ENCODE results near the gene ZEB2.

The ZEB2 gene

DNA sequence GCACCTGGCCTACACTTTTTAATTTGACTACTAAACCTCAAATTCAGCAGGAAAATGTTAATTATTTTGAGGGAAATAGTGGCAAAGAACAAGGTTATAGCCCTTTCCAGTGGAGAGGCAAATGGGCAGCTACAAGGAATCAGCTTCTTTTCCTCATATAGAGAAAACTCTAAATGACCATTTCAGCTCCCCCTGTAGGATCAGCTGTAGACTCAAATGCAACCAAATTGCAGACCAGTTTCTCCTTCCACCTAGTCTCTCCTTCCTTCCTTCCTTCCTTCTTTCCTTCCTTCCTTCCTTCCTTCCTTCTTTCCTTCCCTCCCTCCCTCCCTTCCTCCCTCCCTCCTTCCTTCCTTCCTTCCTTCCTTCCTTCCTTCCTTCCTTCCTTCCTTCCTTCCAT is 158.2 kb downstream of the ZEB2 start:
- no peak for DNase-seq (ENCODE audit: low read depth in 1 of 2, low spot score in 1 of 2)

GRCh38 chr2:144359684-144360083 is 160.2 kb downstream of the ZEB2 start:
- no peak for DNase-seq (ENCODE audit: low read depth in 1 of 2, low spot score in 1 of 2)

DNA sequence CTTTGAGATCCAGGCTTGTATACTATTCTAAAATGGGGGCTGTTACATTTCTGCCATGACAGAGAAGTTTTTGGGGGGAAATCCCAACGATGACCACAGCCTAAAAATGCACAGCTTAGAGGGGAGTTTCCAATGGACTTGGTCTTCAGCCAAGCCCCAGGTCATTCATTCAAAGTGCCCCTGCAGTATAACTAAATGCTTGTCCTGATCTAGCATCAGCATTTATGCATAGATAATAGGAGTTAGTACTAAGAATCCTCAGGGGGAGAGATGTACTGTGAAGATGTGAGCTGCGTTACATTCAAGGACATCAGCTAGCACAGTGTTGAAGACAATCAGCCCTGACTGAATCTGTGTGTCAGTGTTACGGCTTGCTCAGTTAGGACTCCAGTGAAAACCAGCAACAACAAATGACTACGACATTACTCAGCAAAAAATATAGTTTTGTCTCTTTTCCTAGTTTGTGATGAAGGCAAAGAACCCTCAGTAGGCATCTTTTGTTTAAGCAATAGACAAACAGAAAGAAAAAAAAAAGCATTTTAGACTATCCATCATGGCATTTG is 160.9 kb downstream of the ZEB2 start:
- no peak for DNase-seq (ENCODE audit: low read depth in 1 of 2, low spot score in 1 of 2)

GRCh38 chr2:144358374-144358964 is 161.4 kb downstream of the ZEB2 start:
- DNase-seq (ENCODE audit: low read depth in 1 of 2, low spot score in 1 of 2), result no peak

DNA sequence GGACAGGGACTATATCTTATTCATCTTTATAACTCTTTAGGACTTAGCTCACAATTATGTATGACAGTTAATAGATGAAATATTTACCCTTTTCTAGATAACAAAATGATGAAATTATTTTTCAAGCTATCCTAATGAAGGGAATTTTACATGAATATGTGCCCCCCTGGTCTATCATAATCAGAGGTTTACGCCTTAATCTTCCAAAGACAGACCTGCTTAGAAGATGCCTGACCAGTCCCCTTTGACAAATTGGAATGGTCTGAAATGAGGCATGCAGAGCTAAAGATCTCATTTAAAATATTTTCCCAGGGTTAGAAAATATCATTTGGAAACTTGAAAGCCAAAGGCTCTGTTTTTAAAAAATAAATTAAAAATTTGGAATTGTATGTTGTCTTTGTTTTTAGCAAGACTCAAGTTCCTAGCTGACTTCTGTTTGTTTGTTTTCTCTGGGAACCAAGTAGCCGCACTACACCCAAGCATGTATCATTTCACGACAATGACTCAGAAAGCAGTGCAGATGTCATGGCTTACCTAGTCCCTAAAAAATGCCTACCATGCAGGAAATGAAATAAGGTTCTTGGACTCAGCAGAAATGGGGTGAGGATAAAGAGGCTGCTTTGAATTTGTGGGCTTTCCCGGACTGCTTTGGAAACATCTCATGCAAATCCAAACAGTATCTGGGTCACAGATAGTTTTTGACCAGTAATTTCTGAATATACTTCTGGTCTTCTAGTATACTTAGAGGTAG is 162.1 kb downstream of the ZEB2 start:
- DNase-seq (ENCODE audit: low read depth in 1 of 2, low spot score in 1 of 2), result no peak

GRCh38 chr2:144356402-144356801 is 163.5 kb downstream of the ZEB2 start:
- DNase-seq (ENCODE audit: low read depth in 1 of 2, low spot score in 1 of 2), result no peak

- DNase-seq (ENCODE audit: low read depth in 1 of 2, low spot score in 1 of 2), result no peak
Measured at GRCh38 chr2:144354953-144355352, 165.0 kb downstream of the ZEB2 start.

- no peak for DNase-seq (ENCODE audit: low read depth in 1 of 2, low spot score in 1 of 2)
Measured at GRCh38 chr2:144351687-144352086, 168.2 kb downstream of the ZEB2 start.

DNA sequence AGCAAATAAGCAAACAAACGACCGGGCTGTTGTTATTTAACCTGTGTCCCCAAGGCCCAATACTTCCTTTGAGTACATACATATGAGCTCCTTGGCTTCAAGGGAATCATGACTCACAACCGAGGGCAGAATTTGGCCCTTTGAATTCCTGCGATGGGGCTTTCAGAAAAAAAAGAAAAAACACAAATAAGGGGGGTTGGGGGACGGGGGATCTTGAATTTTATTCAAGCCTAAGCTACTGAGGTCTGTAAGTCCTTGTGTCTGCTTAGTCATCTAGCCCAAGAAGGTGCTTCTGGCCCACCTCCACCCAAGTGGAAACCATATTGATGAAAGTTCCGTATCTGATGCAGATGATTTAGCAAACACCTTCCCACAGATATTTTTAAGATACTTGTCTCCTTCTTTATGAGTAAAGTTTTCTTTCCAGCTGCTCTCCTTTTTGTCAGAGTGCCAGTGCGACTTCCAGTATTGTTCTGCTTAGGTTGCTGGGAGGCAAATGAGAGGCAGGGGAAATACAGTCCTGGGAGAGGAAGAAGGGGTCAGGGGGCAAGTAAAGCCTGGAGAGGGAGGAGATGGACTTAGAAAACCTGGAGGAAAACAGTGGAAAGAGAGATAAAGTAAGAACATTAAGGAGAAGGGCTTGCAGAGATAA is 169.6 kb downstream of the ZEB2 start:
- no peak for DNase-seq (ENCODE audit: low read depth in 1 of 2, low spot score in 1 of 2)

DNA sequence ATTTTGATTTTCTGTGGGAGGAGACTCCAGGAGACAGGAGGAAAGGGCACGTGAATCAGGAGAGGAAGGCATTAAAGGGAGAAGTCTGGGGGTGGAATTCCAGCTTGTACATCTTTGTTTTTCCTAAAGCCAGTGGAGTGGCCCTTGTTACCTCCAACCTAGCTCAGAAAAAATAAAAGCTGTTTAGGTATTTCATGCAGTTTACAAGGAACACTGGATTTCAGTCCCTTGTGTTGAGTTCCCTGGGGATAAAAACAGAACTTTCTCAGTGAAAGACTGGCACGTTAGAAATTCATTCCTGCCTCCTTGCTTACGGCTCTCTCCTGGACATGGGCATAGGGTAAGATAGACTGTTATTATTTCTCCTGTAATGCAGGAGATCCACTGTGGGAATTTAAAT is 170.2 kb downstream of the ZEB2 start:
- no peak for DNase-seq (ENCODE audit: low read depth in 1 of 2, low spot score in 1 of 2)

DNA sequence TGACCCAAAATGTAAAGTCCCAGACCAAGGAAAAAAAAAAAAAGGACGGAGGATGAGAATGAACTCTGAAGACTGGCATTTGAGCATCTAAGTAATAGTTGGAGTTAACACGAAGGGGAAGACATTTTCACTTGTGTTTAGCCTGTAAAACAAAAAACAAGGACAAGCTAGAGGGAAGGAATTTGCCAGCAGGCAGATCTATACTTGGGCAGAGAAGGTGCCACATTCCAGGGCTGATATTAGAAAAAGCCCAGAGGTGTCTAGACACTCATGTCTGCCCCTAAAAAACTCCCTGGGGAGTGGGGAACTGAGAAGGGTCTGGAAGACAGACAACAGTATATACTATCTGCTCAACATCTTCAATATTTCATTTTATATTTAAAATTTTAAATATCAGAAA is 171.1 kb downstream of the ZEB2 start:
- DNase-seq (ENCODE audit: low read depth in 1 of 2, low spot score in 1 of 2), result no peak

DNA sequence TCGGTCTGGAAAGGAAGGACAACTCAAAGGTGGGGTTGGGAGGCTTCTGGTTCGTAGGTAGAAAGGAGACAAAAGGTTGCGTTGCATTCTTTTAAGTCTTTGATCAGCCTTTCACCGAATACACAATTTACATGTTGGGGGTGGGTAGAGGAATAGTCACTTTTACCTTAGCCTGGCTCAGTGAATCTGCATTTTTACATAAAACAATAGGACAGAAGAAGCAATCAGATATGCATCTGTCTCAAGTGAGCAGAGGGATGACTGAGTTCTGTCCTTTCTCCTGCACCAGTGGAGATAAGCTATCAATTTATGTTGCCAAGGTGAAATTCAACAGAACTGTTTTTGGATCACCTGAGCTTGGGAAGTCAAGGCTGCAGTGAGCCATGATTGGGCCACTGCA is 173.7 kb downstream of the ZEB2 start:
- DNase-seq (ENCODE audit: low read depth in 1 of 2, low spot score in 1 of 2), result no peak

- DNase-seq (ENCODE audit: low read depth in 1 of 2, low spot score in 1 of 2), result no peak
Measured at GRCh38 chr2:144343145-144343544, 176.8 kb downstream of the ZEB2 start.

GRCh38 chr2:144341538-144341937 is 178.4 kb downstream of the ZEB2 start:
- no peak for DNase-seq (ENCODE audit: low read depth in 1 of 2, low spot score in 1 of 2)

DNA sequence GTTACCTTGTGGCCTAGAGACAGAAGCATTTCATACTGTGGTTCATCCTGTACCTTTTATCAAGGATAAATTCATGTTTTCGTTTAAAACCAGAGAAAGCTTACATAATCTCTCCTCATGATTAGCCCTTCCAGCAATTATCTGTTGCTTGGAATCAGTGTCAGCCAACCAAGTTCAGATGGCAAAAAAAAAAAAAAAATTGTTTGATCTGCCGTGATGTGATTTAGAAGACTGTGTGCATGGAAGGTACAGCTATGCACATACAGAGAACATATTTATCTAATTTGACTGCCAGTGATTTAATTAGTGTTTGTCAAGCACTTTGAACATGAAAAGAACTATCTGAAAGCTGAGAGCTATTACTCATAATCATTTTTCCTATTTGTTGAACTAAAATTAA is 180.9 kb downstream of the ZEB2 start:
- DNase-seq (ENCODE audit: low read depth in 1 of 2, low spot score in 1 of 2), result no peak

DNA sequence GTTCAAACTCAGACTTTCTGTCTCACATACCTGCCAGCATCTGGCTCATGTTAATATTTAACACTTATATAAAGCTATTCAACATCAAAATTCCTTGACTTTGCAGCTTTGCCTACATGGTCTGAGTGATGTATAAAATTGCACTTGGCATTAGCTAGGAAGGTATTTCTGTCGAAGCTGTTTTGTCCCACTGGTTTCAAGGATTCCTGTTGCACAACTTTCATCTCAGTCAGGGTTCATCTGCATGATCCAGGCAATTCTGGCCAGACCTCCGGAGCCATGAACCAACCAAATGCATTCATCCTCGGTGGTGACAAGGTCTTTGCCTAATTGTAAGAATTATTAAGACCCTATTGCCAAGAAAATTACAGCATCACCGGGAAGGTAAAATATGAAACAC is 185.4 kb downstream of the ZEB2 start:
- no peak for DNase-seq (ENCODE audit: low read depth in 1 of 2, low spot score in 1 of 2)

Data from stimulated activated CD4-positive, alpha-beta T cell treated with anti-CD3 and anti-CD28 coated beads, Interleukin-15, amount 100 ng/mL, for 1 hour (primary cell).